Measurements from ENCODE around the gene NELFA. TPM values are rescaled to one million over a fixed set of nuclear protein-coding genes. Genes with fewer than 3 reads are reported as not detected.

Gene NELFA
- total RNA-seq, 3 donors from 2014 or later: 14.1 to 22.0 (median 18.4) TPM

DNA sequence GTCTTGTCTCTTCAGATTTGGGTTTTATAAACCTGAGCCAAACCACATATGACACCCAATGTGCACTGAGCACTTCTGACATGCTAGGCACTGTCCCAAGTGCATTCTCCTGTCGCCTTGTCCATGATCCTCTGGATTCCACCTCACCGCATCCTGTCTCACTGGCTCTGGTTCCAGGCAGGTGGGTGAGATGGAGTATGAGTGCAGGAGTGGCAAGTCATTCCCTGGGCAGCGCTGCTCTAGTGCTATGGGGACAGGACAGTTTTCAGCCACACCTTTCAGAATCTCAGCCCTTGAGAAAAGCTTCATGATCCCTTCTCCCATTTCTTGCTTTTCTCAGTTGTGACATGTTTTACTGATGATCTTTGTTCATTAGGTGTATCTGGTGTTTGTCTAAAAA, 71.2 kb downstream of the NELFA start:
- Histone ChIP-seq H3K4me3 (no peak overlapping the region), H3K36me3 (no peaks in the 10 kb centered on the region), H3K27me3 (no peaks in the 10 kb centered on the region), H3K9me3 (no peaks in the 10 kb centered on the region), H3K27ac (no peak overlapping the region), H3K4me1 (no peaks in the 10 kb centered on the region)
- TF ChIP-seq, protein P1, sequence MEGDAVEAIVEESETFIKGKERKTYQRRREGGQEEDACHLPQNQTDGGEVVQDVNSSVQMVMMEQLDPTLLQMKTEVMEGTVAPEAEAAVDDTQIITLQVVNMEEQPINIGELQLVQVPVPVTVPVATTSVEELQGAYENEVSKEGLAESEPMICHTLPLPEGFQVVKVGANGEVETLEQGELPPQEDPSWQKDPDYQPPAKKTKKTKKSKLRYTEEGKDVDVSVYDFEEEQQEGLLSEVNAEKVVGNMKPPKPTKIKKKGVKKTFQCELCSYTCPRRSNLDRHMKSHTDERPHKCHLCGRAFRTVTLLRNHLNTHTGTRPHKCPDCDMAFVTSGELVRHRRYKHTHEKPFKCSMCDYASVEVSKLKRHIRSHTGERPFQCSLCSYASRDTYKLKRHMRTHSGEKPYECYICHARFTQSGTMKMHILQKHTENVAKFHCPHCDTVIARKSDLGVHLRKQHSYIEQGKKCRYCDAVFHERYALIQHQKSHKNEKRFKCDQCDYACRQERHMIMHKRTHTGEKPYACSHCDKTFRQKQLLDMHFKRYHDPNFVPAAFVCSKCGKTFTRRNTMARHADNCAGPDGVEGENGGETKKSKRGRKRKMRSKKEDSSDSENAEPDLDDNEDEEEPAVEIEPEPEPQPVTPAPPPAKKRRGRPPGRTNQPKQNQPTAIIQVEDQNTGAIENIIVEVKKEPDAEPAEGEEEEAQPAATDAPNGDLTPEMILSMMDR (IDR thresholded peaks at IDR 0.05): no peak
- DNase-seq (ENCODE audit: low spot score in 2 of 2): no peak
- intact Hi-C loops (cut with DNase I; ENCODE audit: low total_unique reads): no loop called here

DNA sequence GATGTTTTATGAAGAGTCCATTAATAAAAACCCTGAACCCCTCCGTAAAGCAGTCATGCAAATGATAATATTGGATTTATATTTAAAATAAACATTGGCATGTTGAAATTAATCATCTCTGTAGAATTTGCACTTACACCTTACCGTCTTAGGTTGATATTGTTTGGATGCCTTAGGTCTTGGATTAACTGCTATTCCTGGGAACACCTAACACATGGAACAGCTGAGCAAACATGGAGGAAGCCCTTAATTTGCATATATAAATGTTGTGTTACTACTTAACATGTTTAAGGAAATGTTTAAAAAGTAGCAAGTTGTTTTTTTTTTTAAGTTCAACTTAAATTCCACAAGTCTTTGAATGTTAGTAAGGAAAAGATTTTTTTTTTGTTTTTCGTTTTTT, 75.1 kb downstream of the NELFA start:
- TF ChIP-seq, protein P1 (IDR thresholded peaks at IDR 0.05): no peak
- TF ChIP-seq POLR2A (IDR thresholded peaks at IDR 0.05) (no peak), POLR2AphosphoS5 (IDR thresholded peaks at IDR 0.05) (no peak)
- no peaks in the 10 kb centered on the region for H3K27me3 ChIP-seq
- no peaks in the 10 kb centered on the region for H3K9me3 ChIP-seq
- H3K4me3 ChIP-seq: no peak overlapping the region
- H3K27ac ChIP-seq: no peak overlapping the region
- intact Hi-C loops (cut with DNase I; ENCODE audit: low total_unique reads): no loop called here
- no peak for DNase-seq (ENCODE audit: low spot score in 2 of 2)
- no peaks in the 10 kb centered on the region for H3K36me3 ChIP-seq
- H3K4me1 ChIP-seq: no peaks in the 10 kb centered on the region

DNA sequence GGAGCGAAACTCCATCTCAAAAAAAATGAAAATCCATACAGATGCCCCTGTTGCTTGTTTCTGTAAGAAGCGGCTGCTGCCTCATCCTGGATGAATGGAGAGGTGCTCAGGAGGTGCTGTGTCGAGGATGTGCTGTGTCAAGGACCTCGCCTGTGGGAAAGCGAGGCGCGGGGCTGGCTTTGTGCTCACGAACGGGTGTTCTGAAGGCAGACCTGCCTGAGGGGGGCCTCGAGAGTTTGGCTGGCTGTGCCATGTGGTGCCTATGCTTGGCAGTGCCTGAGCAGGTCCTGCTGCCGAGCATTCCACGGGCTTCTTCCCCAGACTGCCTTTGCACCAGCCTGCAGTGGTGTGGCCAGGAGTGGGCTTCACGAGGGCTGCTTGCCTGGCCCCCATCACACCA, 76.0 kb downstream of the NELFA start:
- H3K27me3 ChIP-seq: no peaks in the 10 kb centered on the region
- no peaks in the 10 kb centered on the region for H3K4me1 ChIP-seq
- intact Hi-C loops (cut with DNase I; ENCODE audit: low total_unique reads): no loop called here
- H3K4me3 ChIP-seq: no peak overlapping the region
- no peaks in the 10 kb centered on the region for H3K9me3 ChIP-seq
- no peak overlapping the region for H3K27ac ChIP-seq
- no peak for TF ChIP-seq POLR2AphosphoS5 (IDR thresholded peaks at IDR 0.05)
- no peak for TF ChIP-seq POLR2A (IDR thresholded peaks at IDR 0.05)
- TF ChIP-seq, protein P1 (IDR thresholded peaks at IDR 0.05): no peak
- DNase-seq (ENCODE audit: low spot score in 2 of 2): no peak
- H3K36me3 ChIP-seq: no peaks in the 10 kb centered on the region

Other genes with a start within 250 kb of the NELFA start
- 1 to 10 TPM in 2 of 3 donors, under 1 TPM in 1; 0.80 to 3.5 (median 2.0) TPM for gene FGFR3, start 215.7 kb downstream of the NELFA start, total RNA-seq
- 10 to 100 TPM; 31.0 to 42.9 (median 32.5) TPM for gene LETM1, start 152.8 kb downstream of the NELFA start, total RNA-seq
- 10 to 100 TPM; 24.6 to 36.7 (median 30.8) TPM for gene NSD2, start 137.6 kb downstream of the NELFA start, total RNA-seq
- gene NAT8L, start 50.4 kb upstream of the NELFA start, total RNA-seq: 10 to 100 TPM in 1 of 3 donors, 1 to 10 TPM in 2; 2.5 to 13.6 (median 2.9) TPM
- gene HAUS3, start 233.1 kb upstream of the NELFA start, total RNA-seq: 10 to 100 TPM; 14.1 to 19.6 (median 17.4) TPM
- 1 to 10 TPM; 3.3 to 4.7 (median 4.3) TPM for gene POLN, start 233.1 kb upstream of the NELFA start, total RNA-seq

Data from breast epithelium (tissue), 4 donors.